Activated B cell treated with CpG ODN at 0.5 μM for 24 hours (primary cell): Measurements from ENCODE around the gene SLC28A1. TPM values are rescaled to one million over a fixed set of nuclear protein-coding genes. Genes with fewer than 3 reads are reported as not detected.
A peak's percentile ranks its signal among the peaks of the same experiment; 100 is the strongest.

Experiments
- ATAC-seq: fragments of 200-7000 bp; cut with Tn5 transposase; one replicate; pipeline ENCODE4 v1.10.0; 2021; ENCODE audit warnings: low read depth, mild to moderate bottlenecking, moderate library complexity
- CTCF ChIA-PET: fragments of 350-600 bp; sonication (Branson Sonifier 250); formaldehyde crosslinking; loops from one replicate; lab custom pipeline; 2021; ENCODE audit warnings: antibody characterized with exemption; lab: Charles Lee
- POLR2A ChIA-PET: fragments of 350-600 bp; sonication (Branson Sonifier 250); formaldehyde crosslinking; loops from one replicate; lab custom pipeline; 2021; ENCODE audit warnings: antibody characterized with exemption; lab: Charles Lee
- DNase-seq: peaks from one replicate; pipeline ENCODE4 v3.0.0; 2022
- H3K27ac Mint-ChIP-seq: one replicate; pipeline ENCODE4 v1.8.0; 2020; ENCODE audit warnings: mixed read lengths
- H3K27me3 Mint-ChIP-seq: one replicate; pipeline ENCODE4 v1.8.0; 2021; ENCODE audit warnings: mixed read lengths
- H3K36me3 Mint-ChIP-seq: one replicate; pipeline ENCODE4 v1.8.0; 2021; ENCODE audit warnings: low read depth, mixed read lengths
- H3K4me1 Mint-ChIP-seq: one replicate; pipeline ENCODE4 v1.8.0; 2021; ENCODE audit warnings: mixed read lengths
- H3K4me3 Mint-ChIP-seq: one replicate; pipeline ENCODE4 v1.8.0; 2020; ENCODE audit warnings: mild to moderate bottlenecking, mixed read lengths
- H3K9me3 Mint-ChIP-seq: one replicate; pipeline ENCODE4 v1.8.0; 2020; ENCODE audit warnings: mixed read lengths
- intact Hi-C: fragments of 100-400 bp; cut with micrococcal nuclease; formaldehyde crosslinking; loops from one replicate; pipeline ENCODE4 v1.15.1; 2024
- total RNA-seq: library from RNA; stranded (reverse); gene quantifications from 2 replicates; pipeline ENCODE4 v1.2.3, GENCODE V29; 2022
- TF ChIP-seq, protein P1 (sequence below): fragments of 200-600 bp; IDR thresholded peaks from one replicate; pipeline ENCODE4 v1.8.0; 2022; ENCODE audit warnings: antibody characterized with exemption, mild to moderate bottlenecking

Gene SLC28A1
- total RNA-seq, 1 donor from 2014 or later, result not detected

DNA sequence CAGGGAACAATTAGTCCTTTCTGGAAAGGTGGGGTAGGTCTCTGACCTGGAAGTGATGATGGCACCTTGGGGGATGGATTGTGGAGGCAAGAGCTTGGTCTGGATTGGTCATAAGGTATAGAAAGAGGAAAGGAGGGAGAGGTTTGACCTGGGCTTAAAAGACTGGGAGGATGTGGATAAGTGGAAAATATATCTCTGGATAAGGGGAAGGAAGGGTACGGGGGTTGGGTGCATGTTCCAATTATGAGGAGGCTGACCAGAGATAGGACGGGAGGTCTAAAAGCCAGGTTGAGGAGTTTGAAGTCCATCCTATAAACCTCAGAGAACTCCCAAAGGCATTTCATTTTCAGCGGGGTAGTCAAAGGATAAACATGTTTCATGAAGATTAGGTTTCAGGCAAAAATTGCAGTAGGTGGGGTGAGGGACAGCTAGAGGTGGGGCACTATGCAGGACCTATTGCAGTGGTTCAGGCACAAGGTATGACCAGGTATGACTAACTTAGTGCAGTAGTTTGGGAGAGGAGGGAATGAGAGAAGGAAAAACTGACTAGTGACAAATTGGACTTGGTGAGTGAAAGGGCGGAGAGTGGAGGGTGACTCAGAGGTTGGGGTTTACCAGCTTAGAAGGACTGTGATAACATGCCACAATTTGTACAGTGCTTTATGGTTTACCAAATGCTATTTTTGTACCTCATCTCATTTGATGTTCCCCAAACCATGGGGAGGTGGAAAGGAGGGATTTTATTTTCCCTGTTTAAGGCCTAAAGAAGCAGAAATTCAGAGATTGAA lies 107.9 kb downstream of the SLC28A1 start:
- H3K27ac Mint-ChIP-seq, result peak overlapping the region; percentile 60
- no peak overlapping the region for H3K4me3 Mint-ChIP-seq
- peaks cover 48% of the 10 kb centered on the region for H3K4me1 Mint-ChIP-seq
- CTCF ChIA-PET, result interaction anchor here (1.4 kb wide), 1 partner anchor 11 kb away, joined by 4 read pairs; no protein-coding TSS in a partner anchor
- peak; percentile 33 for ATAC-seq
- no peak for DNase-seq
- intact Hi-C loops, result no loop called here
- H3K9me3 Mint-ChIP-seq, result no peaks in the 10 kb centered on the region
- TF ChIP-seq, protein P1, sequence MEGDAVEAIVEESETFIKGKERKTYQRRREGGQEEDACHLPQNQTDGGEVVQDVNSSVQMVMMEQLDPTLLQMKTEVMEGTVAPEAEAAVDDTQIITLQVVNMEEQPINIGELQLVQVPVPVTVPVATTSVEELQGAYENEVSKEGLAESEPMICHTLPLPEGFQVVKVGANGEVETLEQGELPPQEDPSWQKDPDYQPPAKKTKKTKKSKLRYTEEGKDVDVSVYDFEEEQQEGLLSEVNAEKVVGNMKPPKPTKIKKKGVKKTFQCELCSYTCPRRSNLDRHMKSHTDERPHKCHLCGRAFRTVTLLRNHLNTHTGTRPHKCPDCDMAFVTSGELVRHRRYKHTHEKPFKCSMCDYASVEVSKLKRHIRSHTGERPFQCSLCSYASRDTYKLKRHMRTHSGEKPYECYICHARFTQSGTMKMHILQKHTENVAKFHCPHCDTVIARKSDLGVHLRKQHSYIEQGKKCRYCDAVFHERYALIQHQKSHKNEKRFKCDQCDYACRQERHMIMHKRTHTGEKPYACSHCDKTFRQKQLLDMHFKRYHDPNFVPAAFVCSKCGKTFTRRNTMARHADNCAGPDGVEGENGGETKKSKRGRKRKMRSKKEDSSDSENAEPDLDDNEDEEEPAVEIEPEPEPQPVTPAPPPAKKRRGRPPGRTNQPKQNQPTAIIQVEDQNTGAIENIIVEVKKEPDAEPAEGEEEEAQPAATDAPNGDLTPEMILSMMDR, result no peak
- H3K27me3 Mint-ChIP-seq, result no peaks in the 10 kb centered on the region
- H3K36me3 Mint-ChIP-seq, result no peaks in the 10 kb centered on the region
- POLR2A ChIA-PET, result interaction anchor here (0.6 to 2.6 kb wide), 3 partner anchors 9 to 13 kb away, joined by 3 to 19 read pairs (median 12); partner anchors contain the start of gene PDE8A

Other genes with a start within 250 kb of the SLC28A1 start
- gene WDR73, start 230.4 kb upstream of the SLC28A1 start, total RNA-seq, result 34.9 and 38.9 TPM in 2 replicates
- gene NMB, start 226.5 kb upstream of the SLC28A1 start, total RNA-seq, result 2.9 and 3.8 TPM in 2 replicates
- gene SEC11A, start 168.5 kb upstream of the SLC28A1 start, total RNA-seq, result 68.9 and 71.2 TPM in 2 replicates
- 40.6 and 44.3 TPM in 2 replicates for gene ZNF592, start 136.1 kb upstream of the SLC28A1 start, total RNA-seq
- gene ALPK3, start 67.3 kb upstream of the SLC28A1 start, total RNA-seq, result 0.12 and 0.20 TPM in 2 replicates
- 25.1 and 32.3 TPM in 2 replicates for gene PDE8A, start 97.2 kb downstream of the SLC28A1 start, total RNA-seq